Middle frontal gyrus (tissue), 1 donor: ENCODE data around the gene RCE1.

Experiments
- DNase-seq: peaks from one replicate; pipeline ENCODE4 v3.0.0-alpha.2; 2015; ENCODE audit warnings: low spot score; ENCODE audit errors: extremely low spot score

The RCE1 gene

GRCh38 chr11:66885469-66885868, 42.2 kb downstream of the RCE1 start:
- DNase-seq = no peak

GRCh38 chr11:66885950-66886440, 42.8 kb downstream of the RCE1 start:
- DNase-seq = no peak

- DNase-seq = no peak
Observed at GRCh38 chr11:66886671-66887221, 43.5 kb downstream of the RCE1 start.

DNA sequence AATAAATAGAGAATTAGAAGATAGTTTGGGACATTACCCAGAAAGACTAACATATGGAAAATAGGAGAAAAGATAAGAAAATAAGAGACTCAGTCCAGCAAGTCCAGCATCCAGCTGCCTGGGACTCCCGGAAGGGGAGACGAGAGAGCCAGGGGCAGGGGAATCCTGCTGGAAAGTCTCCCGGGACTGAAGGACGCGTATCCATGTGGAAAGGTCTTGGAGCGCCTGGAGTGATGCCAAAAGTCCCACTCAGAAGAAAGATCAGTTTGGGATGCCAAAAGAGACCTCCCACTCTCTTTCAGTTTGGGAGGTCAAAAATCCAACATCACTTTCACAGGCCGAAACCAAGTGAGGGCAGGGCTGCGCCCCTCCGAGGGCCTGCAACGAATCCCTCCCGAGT, 44.3 kb downstream of the RCE1 start:
- DNase-seq = no peak

DNA sequence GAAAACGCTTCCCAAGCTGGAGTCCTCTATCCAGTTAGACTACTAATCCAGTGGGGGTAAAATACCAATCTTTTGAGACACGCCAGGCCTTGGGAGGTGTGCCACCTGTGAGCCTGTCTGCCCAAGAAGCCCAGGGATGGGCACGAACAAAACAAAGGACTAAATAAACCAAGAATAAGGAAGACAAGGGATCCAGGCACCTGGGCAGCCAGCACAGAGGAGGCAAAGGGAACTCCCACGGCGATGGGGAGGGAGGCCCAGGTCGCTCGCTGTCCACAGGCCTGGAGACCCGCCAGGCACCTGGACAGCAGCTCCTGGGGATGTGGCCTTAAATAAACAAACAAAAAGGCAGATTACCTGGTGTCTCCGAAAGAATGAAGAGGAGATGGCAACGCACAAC, 45.0 kb downstream of the RCE1 start:
- DNase-seq = no peak

- DNase-seq = no peak
Observed at GRCh38 chr11:66889960-66890359, 46.7 kb downstream of the RCE1 start.

- DNase-seq = no peak
Observed at GRCh38 chr11:66891851-66892660, 48.8 kb downstream of the RCE1 start.

DNA sequence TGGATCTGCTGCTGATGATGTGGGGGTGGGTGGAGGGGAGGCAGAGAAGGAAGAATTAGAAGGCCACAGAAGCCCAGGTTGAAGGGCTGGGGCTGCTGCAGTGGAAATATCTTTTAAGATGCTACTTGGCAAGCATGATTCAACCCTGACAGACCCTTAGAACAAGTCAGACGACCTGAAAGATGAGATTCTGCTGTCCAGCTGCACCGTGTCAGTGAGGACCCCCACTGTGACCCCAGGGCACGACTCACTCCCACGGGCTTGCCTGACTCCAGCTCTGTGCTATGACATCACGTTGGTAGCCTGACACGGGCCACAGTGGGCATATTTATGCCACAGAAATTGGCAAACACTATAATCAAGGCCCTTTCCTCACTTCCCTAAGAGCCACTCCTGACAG, 49.7 kb downstream of the RCE1 start:
- no peak for DNase-seq

- no peak for DNase-seq
Observed at GRCh38 chr11:66894141-66894540, 50.9 kb downstream of the RCE1 start.
